Heart left ventricle (tissue), 13 donors: ENCODE measurements around the gene KCNMA1.

ENCODE experiments used
- CTCF ChIP-seq, 12 donors: fragments of 200-600 bp; sonication (generic) in 4 of 12; IDR thresholded peaks; one replicate each; pipeline versions ENCODE4 v1.5.0 to v1.8.0; 2018 to 2022; ENCODE audit warnings: antibody characterized with exemption in 12 of 12, mild to moderate bottlenecking in 5 of 12
- POLR2A ChIP-seq, 2 donors: fragments of 450-650 bp; IDR thresholded peaks; one replicate each; pipeline ENCODE4 v1.6.1; 2017; ENCODE audit warnings: antibody characterized with exemption in 2 of 2, mild to moderate bottlenecking in 2 of 2, moderate library complexity in 2 of 2
- donor health status: ischemic (EF 13 %, LVEDD 7.1; RV severe dilation, severe dysfunction).
- donor health status: DM: no; HTN: yes; CAD: no.
- donor health status: DM: no; HTN: no; CAD: no.
- donor health status: ischemic (EF 25% LVEDD 6.9; RV normal size, moderate dysfunction).
- donor health status: ischemic (EF 25% LVEDD 5.7; RV mildly dilated, moderate dysfunction).
- donor health status: ischemic (EF 35%, LVEDD 5.7; RV mildly dilated, moderate dysfunction).
- donor health status: nonischemic (EF 11% LVEDD 7.7; RV severe dilation, severe dysfunction).
- donor health status: DM: yes; HTN: yes; CAD: no.
- donor health status: PGD.
- donor health status: ischemic (EF 29% LVEDD 5.4; RV normal size, mild dysfunction).
- donor health status: nonischemic (EF 23%, LVEDD 6.1; RV moderate dilation, normal function).

DNA sequence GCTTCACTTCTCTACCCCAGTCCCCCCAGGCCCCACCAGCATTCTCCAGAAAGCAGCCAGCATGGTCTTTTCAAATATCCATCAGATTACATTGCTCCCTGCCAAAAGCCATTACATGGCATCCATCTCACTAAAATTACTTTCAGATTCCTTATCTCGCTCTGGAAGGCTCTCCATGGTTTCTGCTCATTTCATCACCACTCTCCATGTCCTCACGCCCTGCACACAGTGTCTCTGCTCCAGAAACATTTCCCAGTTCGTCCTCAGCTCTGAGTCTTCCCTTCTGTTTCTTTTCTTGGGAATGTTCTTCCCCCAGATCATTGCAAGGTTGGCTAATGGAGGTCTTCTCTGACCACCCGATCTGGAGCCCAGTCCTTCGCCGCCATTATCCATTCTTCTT, 499.1 kb downstream of the KCNMA1 start:
- TF ChIP-seq POLR2A (IDR thresholded peaks at IDR 0.05) = no peak
- no peak for TF ChIP-seq CTCF (IDR thresholded peaks at IDR 0.05)
